ENCODE measurements around the gene STARD13. TPM values are rescaled to one million over a fixed set of nuclear protein-coding genes. Genes with fewer than 3 reads are reported as not detected.

Gene STARD13
- total RNA-seq, 1 experiment from 2014 or later = 2.1 TPM

DNA sequence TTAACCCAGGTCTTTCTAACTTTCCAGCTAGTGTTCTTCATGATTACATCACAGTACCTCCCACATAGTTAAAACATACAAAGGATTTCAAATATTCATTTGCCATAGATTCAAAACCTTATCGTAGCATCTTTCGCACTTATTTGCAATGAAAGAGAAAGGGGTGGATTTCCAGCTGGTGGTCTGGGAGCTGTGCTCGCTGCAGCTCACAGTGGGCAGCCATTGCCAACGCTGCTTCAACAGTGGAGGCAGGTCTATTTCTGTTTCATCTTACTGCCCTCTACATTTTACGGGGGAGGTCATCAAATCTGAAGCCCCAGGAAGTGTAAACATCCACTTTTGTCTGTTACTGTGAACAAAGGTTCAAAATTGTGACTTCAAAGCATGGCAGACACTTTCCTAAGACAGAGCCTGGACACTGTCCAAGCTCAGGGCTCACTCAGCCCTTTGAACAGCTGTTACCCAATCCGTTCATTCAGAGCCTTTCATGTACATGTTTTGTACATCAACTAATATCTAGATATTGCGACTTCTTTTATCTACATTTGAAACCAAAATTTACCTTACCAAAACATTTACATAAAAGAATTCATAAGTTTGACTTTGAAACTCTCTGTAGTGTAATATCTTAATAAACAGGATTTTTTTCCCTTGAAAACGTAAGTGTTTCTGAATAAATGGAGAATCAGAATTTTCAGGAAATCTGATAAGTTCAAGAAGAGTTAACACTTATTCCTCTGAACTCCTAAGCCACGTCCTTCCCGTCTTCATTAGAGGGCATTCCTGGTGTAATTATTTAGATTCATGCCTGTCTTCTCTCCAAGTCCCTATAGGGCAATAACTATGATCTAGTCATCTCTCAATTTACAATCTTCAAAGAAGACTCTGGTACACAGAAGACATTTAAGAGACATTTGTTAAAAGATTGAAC lies 25.1 kb downstream of the STARD13 start:
- no peaks in the 10 kb centered on the region for H3K79me1 ChIP-seq (ENCODE audit: insufficient read depth, low read depth, low read length, poor library complexity, severe bottlenecking)
- H2BK12ac ChIP-seq (ENCODE audit: insufficient read length, low read depth, low read length) = peak overlapping the region; percentile 15
- H2BK5ac ChIP-seq (ENCODE audit: insufficient read length, low read length) = peak overlapping the region; percentile 50
- no peaks in the 10 kb centered on the region for H4K20me1 ChIP-seq (ENCODE audit: control insufficient read depth, insufficient read depth, insufficient read length)
- H3K14ac ChIP-seq (ENCODE audit: insufficient read depth, low read length) = no peak overlapping the region
- no peak overlapping the region for H3K4me2 ChIP-seq (ENCODE audit: insufficient read depth, insufficient read length, low read length)
- H2BK20ac ChIP-seq (ENCODE audit: low read depth, low read length, poor library complexity, severe bottlenecking) = no peak overlapping the region
- peak overlapping the region; percentile 89 for H3K27ac ChIP-seq (ENCODE audit: insufficient read length, low read depth, low read length)
- no peak overlapping the region for H2AK5ac ChIP-seq (ENCODE audit: insufficient read length, low read length)
- H3K23me2 ChIP-seq (ENCODE audit: insufficient read length, low read depth, low read length, poor library complexity, severe bottlenecking) = no peaks in the 10 kb centered on the region
- Mint-ChIP-seq H3K4me1 (peaks cover 40 to 67% of the 10 kb centered on the region in 2 experiments), H3K27me3 (ENCODE audit: low read depth) (no peaks in the 10 kb centered on the region), H3K9me3 (no peaks in the 10 kb centered on the region), H3K4me3 (no peak overlapping the region), H3K27ac (peak overlapping the region in 2 of 3 experiments; percentile 82 to 93; a peak in 3 of 7 replicates), H3K36me3 (ENCODE audit: insufficient read depth in 1 of 3, low read depth in 3 of 3) (peaks cover 0 to 1% (median 0%) of the 10 kb centered on the region in 3 experiments; a peak in 2 of 7 replicates)
- DNase-seq = no peak
- no peak overlapping the region for H3K4ac ChIP-seq (ENCODE audit: low read depth, low read length)
- peaks cover 15% of the 10 kb centered on the region; the same call in 1 of the 2 replicates for H3K4me1 ChIP-seq (ENCODE audit: insufficient read depth, low read length)
- TF ChIP-seq, protein P1, sequence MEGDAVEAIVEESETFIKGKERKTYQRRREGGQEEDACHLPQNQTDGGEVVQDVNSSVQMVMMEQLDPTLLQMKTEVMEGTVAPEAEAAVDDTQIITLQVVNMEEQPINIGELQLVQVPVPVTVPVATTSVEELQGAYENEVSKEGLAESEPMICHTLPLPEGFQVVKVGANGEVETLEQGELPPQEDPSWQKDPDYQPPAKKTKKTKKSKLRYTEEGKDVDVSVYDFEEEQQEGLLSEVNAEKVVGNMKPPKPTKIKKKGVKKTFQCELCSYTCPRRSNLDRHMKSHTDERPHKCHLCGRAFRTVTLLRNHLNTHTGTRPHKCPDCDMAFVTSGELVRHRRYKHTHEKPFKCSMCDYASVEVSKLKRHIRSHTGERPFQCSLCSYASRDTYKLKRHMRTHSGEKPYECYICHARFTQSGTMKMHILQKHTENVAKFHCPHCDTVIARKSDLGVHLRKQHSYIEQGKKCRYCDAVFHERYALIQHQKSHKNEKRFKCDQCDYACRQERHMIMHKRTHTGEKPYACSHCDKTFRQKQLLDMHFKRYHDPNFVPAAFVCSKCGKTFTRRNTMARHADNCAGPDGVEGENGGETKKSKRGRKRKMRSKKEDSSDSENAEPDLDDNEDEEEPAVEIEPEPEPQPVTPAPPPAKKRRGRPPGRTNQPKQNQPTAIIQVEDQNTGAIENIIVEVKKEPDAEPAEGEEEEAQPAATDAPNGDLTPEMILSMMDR (conservative IDR thresholded peaks at IDR 0.05) = no peak
- no peak overlapping the region for H2BK120ac ChIP-seq (ENCODE audit: low read depth, low read length, poor library complexity, severe bottlenecking)
- no peaks in the 10 kb centered on the region; the same call in 1 of the 2 replicates for H3K79me2 ChIP-seq (ENCODE audit: insufficient read depth, low read length)
- H4K5ac ChIP-seq (ENCODE audit: insufficient read length, low read depth, low read length) = no peak overlapping the region
- no peak overlapping the region for H3K56ac ChIP-seq (ENCODE audit: insufficient read length, low read depth, low read length)
- no peak overlapping the region for H3K18ac ChIP-seq (ENCODE audit: insufficient read length, low read depth, low read length)
- H3T11ph ChIP-seq (ENCODE audit: low read length) = no peak overlapping the region
- H3K27me3 ChIP-seq (ENCODE audit: insufficient read depth, low read length) = no peaks in the 10 kb centered on the region
- no peak overlapping the region for H4K8ac ChIP-seq (replicated peaks; ENCODE audit: insufficient read length, low read depth, low read length)
- no peak overlapping the region for H2AFZ ChIP-seq (ENCODE audit: low read length)
- no peak overlapping the region for H4K91ac ChIP-seq (ENCODE audit: insufficient read length, low read depth, low read length)
- no peak overlapping the region for H3K9ac ChIP-seq (ENCODE audit: extremely low read depth, insufficient read length, low read length)
- no peak overlapping the region for H2BK15ac ChIP-seq (ENCODE audit: low read depth, low read length)
- 100% methylated on average over 1 of the region's 10 CpGs for WGBS (ENCODE audit: extremely low coverage, insufficient read length, low lambda C conversion rate)
- no peak overlapping the region for H3K23ac ChIP-seq (ENCODE audit: insufficient read length, low read depth, low read length)
- no peaks in the 10 kb centered on the region for H3K9me3 ChIP-seq (ENCODE audit: control insufficient read depth, low read depth, low read length)

Measured in H9 (cell line).